ELF-1 (cell line): Measurements from ENCODE around the gene MYO7A.

Experiments
- DNase-seq: peaks from one replicate; pipeline ENCODE4 v3.0.0-alpha.2; 2016; ENCODE audit warnings: low read depth, low spot score

The MYO7A gene

DNA sequence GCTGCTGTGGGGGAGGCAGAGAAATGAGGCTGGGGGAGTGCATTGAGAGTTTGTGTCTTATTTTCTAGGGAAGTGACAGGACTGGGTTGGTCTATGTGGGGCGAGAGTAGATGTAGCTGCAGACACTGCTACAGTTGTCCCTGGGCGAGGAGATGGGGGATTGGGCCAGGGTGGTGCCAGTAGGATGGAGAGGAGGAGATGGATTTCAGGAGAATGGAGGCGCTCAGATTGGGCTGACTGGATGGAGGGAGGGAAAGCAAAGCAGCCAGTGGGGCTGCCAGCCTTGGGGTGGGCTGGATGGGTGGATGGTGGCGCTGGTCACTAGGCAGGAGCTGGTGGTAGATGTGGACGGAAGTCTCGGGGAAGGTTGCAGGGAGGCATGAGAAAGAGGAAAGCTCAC, 16.1 kb upstream of the MYO7A start:
- DNase-seq: no peak

DNA sequence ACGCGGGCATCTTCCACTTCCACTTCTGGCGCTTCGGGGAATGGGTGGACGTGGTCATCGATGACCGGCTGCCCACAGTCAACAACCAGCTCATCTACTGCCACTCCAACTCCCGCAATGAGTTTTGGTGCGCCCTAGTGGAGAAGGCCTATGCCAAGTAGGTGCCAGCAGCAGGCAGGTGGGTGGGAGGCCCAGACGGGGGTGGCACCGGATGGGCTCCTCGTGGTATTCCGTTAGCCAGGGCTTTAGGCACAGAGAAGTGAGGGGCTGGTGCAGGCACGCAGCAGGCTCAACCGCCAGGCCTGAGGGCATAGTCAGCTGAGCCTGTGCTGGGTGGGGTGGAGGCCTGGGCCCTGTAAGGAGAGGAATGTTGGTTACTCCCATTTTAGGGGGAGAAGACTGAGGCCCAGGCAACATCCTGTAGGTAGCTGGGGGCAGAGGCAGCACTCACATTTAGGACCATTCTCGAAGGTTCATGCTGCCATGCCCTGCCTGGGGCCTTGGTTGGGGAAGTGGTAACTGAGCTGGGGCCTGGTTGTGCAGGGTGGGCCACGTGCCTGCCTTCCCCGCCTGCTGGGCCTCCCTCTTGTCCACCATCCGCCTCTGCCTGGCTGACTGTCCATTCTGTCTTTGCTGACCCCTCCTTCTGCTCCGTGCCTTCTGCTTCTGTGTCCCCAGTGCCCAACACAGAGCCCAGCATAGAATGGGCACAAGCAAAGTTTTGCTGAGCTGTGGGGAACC, 15.2 kb upstream of the MYO7A start:
- no peak for DNase-seq

DNA sequence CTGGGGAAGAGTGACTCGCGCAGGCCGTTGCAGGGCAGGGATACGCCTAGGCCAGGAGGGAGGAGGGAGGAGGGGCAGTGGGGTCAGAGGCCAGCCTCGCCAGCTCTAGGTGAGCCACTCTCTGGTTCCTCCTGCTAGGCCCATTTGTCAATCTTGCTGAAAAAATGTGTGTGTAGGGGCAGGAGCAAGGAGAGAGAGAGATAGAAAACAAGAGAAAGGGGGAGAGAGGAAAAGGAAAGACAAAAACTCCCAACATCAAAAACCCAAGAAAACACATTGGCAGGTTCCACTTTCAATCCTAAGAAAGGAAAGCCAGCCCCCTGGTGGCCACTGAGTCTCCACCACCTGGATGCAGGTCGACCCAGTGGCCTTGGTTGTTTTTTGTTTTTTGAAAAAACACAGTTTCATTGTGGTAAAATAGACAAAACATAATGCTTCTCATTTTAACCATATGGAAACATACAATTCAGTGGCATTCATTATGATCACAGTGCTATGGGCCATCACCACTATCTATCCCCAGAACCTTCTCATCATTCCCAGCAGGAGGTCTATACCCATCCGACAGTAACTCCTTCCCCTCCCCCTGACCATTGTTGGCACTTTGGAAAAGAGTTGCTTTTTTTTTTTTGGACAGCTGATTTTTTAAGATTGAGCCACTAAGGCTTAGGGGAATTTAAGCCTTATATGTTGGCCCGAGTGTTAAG, 14.5 kb upstream of the MYO7A start:
- peak; percentile 41 for DNase-seq

DNA sequence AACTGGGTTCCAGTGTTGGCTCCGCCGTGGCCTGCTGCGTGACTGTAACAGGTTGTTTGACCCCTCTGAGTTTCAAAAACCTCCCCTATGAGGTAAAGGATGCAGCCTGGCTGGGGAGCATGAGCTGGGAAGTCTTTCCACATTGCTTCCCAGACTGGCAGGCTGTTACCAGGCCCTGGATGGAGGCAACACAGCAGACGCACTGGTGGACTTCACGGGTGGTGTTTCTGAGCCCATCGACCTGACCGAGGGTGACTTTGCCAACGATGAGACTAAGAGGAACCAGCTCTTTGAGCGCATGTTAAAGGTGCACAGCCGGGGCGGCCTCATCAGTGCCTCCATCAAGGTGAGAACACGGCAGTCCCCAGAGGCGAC, 14.0 kb upstream of the MYO7A start:
- no peak for DNase-seq

DNA sequence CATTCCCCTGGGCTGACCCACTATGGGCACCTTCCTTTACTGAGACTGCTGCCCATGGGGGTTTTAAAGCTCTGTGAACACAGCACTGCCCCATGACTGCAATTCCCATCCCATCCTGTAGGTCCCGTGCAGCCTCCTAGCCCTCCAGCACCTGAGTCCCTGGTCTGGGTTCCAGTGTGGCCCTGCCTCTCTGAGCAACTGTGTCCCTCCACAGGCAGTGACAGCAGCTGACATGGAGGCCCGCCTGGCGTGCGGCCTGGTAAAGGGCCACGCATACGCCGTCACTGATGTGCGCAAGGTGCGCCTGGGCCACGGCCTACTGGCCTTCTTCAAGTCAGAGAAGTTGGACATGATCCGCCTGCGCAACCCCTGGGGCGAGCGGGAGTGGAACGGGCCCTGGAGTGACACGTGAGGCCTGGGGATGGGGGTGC, 12.8 kb upstream of the MYO7A start:
- DNase-seq: no peak

DNA sequence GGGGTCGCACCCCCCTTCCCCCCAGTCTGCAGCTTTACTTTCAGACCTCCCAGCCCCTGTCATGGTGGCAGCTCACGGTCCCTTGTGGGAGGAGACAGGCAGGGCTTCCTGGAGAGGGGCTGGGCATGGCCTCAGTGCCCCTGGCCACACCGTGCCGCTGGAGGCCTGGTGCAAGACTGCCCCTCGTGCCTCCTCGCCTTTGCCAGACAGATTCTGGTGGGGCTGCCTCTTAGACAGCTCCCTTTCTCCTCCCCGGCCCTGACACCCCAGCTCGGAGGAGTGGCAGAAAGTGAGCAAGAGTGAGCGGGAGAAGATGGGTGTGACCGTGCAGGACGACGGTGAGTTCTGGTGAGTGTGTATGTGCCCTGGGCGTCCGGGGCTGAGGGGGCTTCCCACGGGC, 12.1 kb upstream of the MYO7A start:
- DNase-seq: no peak

DNA sequence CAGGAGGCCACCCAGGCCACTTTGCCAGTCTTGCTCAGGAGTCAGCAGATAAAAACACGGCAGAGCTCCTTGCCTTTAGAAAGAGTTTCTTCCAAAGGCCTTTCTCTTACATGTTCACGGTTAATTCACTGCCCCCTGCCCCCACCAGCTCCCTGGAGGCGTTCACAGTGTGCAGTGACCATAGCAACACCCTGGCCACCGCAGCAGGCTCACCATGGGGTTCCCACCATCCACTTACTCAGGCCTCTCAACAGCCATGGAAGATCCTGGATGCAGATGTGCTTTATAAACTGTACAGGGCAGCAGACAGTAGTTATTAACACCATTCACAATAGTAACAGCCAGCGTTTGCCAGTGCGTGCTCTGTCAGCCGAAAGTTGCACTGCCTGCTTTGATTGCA, 10.6 kb upstream of the MYO7A start:
- no peak for DNase-seq

DNA sequence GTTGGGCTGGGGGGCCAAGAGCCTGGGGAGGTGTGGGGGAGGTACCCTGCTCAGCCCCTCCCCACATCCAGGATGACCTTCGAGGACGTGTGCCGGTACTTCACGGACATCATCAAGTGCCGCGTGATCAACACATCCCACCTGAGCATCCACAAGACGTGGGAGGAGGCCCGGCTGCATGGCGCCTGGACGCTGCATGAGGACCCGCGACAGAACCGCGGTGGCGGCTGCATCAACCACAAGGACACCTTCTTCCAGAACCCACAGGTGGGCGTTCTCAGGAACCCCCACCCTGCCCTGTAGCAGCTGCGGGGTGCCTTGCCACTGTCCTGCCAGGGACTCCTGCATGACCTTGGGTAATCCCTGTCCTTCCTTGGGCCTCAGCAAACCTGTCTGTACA, 10.0 kb upstream of the MYO7A start:
- no peak for DNase-seq

DNA sequence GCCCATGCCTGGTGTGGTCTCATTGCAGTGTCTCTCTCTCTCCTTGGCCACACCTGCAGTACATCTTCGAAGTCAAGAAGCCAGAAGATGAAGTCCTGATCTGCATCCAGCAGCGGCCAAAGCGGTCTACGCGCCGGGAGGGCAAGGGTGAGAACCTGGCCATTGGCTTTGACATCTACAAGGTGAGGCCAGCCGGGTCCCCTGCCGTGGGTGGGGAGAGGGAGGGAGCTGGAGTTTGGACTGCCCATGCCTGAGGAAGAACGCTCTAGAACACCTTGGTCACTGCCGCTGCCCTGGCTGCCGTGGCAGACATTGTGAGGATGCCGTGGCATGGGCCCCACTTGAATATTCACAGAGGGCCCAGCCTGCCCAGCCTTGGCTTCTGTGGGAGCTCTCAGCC, 9.1 kb upstream of the MYO7A start:
- no peak for DNase-seq

DNA sequence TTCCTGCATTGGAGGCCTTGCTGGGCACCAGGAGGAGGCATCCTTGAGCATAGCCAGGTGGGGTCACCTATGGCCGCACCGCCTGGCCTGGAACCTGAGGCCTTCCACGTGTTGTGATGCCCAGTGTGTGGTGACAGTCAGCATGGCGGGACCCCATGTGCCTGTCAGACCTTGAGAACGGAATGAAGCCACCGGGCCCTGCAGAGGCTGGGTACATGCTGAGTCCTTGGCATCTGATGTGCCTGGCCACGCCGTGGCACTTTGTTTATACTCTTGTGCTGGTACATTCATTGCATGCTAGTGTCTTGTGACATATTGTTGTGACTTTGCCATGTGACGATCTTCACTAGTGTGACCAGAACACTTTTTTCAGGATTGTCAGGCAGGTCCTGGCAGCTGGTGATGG, 8.5 kb upstream of the MYO7A start:
- DNase-seq: no peak

DNA sequence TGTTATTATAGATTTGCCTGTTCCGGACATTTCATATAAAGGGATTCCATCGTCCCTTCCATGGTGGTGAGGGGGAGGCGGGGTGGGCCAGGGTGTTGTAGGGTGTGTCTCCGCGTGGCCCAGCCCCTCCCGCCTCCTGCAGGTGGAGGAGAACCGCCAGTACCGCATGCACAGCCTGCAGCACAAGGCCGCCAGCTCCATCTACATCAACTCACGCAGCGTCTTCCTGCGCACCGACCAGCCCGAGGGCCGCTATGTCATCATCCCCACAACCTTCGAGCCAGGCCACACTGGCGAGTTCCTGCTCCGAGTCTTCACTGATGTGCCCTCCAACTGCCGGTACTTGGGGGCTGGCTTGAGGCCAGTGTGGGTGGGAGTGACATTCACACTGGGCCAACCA, 7.5 kb upstream of the MYO7A start:
- DNase-seq: no peak

DNA sequence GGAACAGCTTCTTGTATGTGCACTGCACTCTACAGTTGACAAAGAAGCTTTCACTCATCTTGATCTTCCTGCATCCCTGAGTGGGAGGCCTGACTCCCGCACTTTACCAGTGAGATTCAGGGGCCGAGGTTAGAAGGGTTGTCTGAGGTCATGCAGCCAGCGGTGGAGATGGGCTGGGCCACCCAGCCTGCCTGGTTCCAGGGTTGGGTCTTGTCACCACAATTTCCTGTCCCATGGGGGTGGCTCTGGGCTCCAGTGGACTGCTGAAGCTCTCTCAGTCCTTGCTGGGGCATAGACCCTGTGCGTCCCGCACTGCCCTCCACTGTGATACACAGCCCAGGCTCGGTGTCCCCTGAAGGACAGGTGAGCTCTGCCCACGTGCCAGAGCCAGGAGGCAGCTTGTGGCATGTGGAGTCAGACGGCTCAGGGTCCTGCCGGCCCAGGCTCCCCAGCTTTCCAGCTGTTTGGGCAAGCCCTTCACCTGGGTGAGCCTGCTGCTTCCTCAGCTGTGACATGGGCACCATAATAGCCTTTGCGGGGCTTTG, 6.9 kb upstream of the MYO7A start:
- DNase-seq: no peak

DNA sequence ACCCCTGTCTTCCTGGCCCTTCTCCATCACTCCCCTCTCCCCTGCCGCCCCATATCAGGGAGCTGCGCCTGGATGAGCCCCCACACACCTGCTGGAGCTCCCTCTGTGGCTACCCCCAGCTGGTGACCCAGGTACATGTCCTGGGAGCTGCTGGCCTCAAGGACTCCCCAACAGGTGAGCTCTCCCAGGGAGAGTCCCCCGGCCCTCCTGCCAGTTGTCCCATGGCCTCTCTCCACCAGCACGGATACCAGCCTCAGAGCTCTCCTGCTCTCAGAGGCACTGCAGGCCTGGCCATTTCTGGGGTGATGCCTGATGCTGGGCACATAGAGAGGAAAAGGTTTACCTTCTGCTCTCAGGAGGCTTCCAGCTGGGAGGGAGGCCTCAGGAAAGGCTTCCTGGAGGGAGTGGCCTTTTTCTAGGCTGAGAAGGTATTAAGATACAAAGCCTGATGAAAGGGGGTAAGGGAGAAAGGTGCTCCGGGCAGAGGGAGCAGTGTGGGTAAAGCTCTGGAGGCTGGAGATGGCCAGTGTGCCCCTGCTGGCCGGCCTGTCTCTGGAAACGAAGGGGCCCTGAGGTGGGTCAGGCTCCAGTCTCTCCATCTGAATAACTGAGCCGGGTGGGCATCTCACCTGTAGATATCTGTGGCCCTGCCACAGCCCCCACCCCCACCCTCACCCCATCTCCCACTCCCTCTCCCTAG, 6.0 kb upstream of the MYO7A start:
- no peak for DNase-seq

DNA sequence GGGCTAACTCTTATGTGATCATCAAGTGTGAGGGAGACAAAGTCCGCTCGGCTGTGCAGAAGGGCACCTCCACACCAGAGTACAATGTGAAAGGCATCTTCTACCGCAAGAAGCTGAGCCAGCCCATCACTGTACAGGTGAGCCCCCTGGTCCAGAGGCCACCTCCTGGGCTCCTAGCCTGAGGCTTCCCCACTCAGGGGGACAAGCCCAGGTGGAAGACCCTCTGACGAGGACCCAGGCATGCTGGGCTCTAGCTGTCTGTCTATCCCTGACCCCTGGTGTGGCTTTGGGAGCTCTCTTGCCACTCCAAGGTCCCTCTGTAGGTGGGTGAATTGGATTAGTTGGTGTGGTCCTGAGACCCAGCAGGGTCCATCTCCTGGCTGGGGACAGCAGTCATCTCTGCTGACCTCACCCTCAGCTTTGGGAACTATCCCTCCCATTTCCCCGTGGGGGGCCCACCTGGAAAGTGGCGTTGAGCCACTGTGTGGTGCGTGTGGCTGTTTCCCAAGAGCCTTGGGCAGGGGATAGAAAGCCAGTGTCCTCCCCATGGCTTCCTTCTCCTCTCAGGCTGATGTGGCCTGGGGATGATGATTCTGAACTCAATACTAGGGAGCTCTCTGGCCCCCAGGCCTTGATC, 5.4 kb upstream of the MYO7A start:
- DNase-seq: no peak

DNA sequence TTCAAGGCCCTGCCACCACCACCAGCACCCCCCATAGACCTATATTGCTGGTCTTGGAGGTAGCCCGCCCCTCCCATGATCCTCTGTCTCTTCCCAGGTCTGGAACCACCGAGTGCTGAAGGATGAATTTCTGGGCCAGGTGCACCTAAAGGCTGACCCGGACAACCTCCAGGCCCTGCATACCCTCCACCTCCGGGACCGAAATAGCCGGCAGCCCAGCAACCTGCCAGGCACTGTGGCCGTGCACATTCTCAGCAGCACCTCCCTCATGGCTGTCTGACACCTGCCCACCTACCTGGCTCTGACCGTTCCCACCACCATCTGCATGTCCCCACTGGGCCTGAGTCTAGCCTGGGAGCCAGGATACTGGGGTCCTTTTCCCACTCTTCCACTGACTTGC, 4.5 kb upstream of the MYO7A start:
- no peak for DNase-seq

DNA sequence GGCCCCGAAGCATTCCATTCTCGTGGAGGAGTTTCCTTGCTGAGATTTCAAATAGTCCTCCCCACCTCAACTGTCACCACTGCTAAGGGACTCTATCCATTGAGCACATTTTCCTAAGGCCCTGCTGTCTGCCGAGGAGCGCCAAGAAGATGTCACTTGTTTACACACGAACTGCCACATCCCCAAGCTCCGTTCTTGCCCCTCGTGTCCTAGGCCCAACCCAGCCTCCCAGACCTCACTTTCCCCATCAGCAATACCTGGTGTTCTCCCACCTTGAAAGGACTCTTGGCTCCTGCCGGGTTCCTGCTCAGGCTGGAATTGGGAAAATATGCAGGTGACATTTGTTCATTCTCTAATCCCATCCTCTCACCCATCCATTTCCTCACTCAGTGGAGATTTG, 4.0 kb upstream of the MYO7A start:
- no peak for DNase-seq

DNA sequence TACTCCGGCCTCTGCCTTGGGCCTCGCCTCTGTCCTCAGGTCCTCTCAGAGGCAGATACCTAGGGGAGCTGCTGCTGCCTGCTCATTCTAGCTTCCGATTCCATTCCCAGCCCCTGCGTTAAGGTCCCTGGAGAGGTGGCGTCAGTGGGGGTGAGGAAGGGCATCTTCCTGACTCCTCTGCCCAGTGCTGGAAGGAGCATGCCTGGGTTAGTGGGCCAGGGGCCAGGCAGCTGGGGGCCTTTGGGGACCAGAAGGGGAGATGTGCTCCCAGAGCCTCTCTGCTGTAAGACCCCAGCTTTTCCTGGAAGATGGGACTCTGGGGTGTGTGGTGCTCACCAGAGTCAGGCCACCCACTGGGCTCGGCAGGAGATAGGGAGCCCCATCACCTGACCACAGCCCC, 3.6 kb upstream of the MYO7A start:
- no peak for DNase-seq

DNA sequence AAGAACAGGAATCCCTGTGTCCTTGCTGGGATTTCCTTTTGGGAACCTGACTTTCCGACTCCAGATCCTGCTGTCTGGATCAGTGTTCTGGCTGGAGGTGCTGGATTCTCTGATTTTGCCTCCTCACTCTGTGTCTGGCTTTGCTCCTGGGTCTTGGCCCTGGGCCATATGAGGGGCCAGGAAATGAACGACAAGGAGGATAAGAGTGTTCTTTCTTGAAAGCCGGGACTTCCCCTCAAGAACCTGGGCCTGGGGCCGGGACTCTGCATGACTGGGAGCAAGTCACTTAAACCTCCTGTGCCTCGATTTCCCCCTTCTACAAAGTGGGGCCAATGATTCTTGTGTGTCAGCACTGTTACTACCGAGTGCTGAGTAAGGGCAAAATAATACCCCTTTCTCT, 2.9 kb upstream of the MYO7A start:
- no peak for DNase-seq

DNA sequence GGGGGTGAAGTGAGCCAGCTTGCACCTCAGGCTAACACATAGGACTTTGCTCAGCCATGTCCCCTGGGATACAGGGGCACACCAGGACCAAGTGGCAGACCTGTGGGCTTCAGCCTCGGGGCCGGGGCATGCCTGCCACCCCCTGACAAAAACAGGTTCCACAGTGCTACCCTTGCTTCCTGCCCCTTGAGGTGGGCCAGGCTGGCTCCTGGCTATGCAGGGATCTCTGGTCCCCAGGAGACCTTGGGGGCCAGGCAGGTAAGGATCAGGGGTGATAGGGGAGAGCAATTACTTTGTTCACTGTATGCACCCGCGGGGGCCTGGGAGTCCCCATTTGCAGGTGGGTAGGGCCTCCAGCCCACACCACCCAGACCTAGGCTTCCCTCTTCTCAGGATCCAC, 2.4 kb upstream of the MYO7A start:
- no peak for DNase-seq

DNA sequence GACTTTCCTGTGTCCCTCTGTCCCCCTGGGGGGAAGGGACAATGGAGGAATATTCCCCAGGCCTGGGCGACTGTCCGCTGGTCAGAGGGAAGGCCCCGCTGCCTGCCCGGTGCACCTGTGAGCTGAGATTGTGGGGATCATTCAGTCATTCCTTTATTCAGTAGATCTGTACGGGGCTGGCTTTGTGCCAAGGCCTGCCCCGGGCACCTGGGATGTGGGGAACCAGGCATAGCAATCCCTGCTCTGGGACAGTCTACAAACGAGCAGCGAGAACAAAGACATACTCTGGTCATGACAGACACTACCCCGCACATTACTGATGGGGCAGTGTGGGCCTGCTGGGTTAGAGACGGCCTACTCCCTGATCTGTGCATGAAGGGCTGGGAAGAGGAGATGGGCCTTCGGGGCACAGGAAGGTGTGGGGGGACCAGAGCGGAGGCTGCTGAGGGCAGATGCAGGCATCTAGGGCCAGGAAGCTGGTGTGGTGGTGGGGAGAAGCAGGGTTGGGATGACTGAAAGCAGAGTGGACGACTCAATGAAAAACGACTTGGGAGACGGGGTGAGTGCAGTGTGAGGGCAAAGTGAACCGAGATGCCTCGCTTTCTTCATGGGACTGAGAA, 1.8 kb upstream of the MYO7A start:
- no peak for DNase-seq

DNA sequence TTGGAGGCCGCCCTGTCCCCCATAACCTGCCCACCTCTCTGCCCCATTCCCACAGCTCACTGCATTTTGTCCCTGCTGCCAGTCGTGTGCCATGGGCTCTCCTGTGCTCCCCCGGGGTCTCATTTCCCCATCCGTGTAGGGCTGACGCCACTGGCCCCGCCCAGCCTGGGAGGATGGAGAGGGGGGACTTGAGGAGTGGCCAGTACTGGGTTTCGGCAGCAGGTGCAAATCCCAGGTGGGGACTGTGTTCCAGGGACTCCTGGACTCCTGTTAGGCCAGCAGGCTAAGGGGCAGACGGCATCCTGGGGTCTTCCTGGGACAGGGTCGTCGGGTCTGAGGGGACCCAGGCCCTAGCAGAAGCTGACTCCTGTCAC, 1.2 kb upstream of the MYO7A start:
- no peak for DNase-seq
